ENCODE results near the gene TINCR.

- TF ChIP-seq BHLHE40 (IDR thresholded peaks at IDR 0.05; ENCODE audit: borderline replicate concordance) (no peak), SUZ12 (IDR thresholded peaks at IDR 0.05) (no peak), SP1 (IDR thresholded peaks at IDR 0.05) (no peak), PKNOX1 (IDR thresholded peaks at IDR 0.05) (no peak), ZNF384 (IDR thresholded peaks at IDR 0.05) (no peak), FOXA1 (IDR thresholded peaks at IDR 0.05) (no peak)
Observed at GRCh38 chr19:5567970-5568407, 236 bp upstream of the TINCR start.

Measured in HEK293T (cell line).